DND-41 (cell line): Measurements from ENCODE around the gene SLC35F2.

Experiments
- CTCF ChIP-seq: IDR thresholded peaks from 2 replicates; pipeline ENCODE4 v1.5.1; 2012; ENCODE audit warnings: borderline replicate concordance, low read length, moderate library complexity, mild to moderate bottlenecking; ENCODE audit not compliant: poor library complexity, severe bottlenecking; ENCODE audit errors: extremely low read depth
- EZH2 ChIP-seq: IDR thresholded peaks from 3 replicates; pipeline ENCODE4 v1.6.1; 2012; ENCODE audit warnings: borderline replicate concordance, low read depth, mild to moderate bottlenecking, moderate library complexity, low read length, inconsistent platforms; ENCODE audit not compliant: severe bottlenecking

DNA sequence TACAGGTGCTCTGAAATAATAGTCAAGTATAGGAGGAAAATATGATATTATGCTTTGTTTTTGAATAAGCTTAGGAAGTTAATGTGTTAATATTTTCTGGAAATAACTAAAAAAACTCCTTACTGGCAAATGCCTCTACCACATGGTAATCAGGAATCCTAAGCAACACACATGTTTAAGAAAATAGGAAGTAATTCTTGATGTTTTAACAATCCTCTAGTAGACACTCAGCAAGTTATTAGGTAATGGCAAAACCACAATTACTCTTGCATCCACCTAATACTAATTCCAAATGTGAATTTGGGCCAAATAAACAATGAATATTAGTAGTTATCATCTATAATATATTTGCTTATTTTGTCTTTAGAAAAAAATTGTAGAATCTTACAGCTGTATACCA is 53.6 kb downstream of the SLC35F2 start:
- TF ChIP-seq CTCF: no peak
- no peak for TF ChIP-seq EZH2
